Lower lobe of right lung (tissue), 2 donors: Measurements from ENCODE around the gene CELA3B. TPM values are rescaled to one million over a fixed set of nuclear protein-coding genes. Genes with fewer than 3 reads are reported as not detected.
"Not testable (repeated sequence)": the region's sequence is repeated elsewhere in the genome, so short reads cannot be mapped to it uniquely, and the experiment has no call there.

Source experiments
- ATAC-seq, 2 donors: fragments of 200-7000 bp; cut with Tn5 transposase; one replicate each; pipeline ENCODE4 v1.9.1; 2020 to 2022; ENCODE audit warnings: mild to moderate bottlenecking in 2 of 2, moderate library complexity in 2 of 2
- DNase-seq: peaks from one replicate; pipeline ENCODE4 v3.0.0-alpha.2; 2020
- H3K27ac ChIP-seq: fragments of 200-600 bp; one replicate; pipeline ENCODE4 v1.8.0; 2022
- H3K27me3 ChIP-seq: fragments of 200-600 bp; one replicate; pipeline ENCODE4 v1.8.0; 2022; ENCODE audit warnings: low read depth
- H3K36me3 ChIP-seq: fragments of 200-600 bp; one replicate; pipeline ENCODE4 v1.8.0; 2022; ENCODE audit warnings: mild to moderate bottlenecking
- H3K4me1 ChIP-seq: fragments of 200-600 bp; one replicate; pipeline ENCODE4 v1.8.0; 2022
- H3K4me3 ChIP-seq: fragments of 200-600 bp; one replicate; pipeline ENCODE4 v1.8.0; 2022; ENCODE audit warnings: mild to moderate bottlenecking
- H3K9me3 ChIP-seq: fragments of 200-600 bp; one replicate; pipeline ENCODE4 v1.8.0; 2022
- intact Hi-C: fragments of 100-400 bp; cut with DNase I; formaldehyde crosslinking; loops from one replicate; pipeline ENCODE4 v1.11.0; 2022
- total RNA-seq: library from RNA; stranded (reverse); fragmentation: NEBNext Ultra II Directional; extraction: Animal tissue kit (Norgen Biotek cat#: 25700); gene quantifications from one replicate; pipeline ENCODE4 v1.2.1, GENCODE V29; 2021
- donor health status: DM: no; HTN: yes; CAD: no; lungs with severe emphysema.

CELA3B gene
- total RNA-seq, 1 donor from 2014 or later, result not detected

GRCh38 chr1:21974699-21975098, 2.1 kb upstream of the CELA3B start:
- H3K4me1 ChIP-seq, H3K4me3 ChIP-seq, intact Hi-C loops, H3K9me3 ChIP-seq, DNase-seq, H3K36me3 ChIP-seq, H3K27me3 ChIP-seq, H3K27ac ChIP-seq: not testable (repeated sequence)
- peak; percentile 88 to 91 for ATAC-seq

- H3K36me3 ChIP-seq, H3K4me3 ChIP-seq, ATAC-seq, H3K27ac ChIP-seq, DNase-seq, H3K9me3 ChIP-seq, H3K4me1 ChIP-seq, H3K27me3 ChIP-seq, intact Hi-C loops: not testable (repeated sequence)
Measured at GRCh38 chr1:21975296-21975695, 1.5 kb upstream of the CELA3B start.

- H3K36me3 ChIP-seq, intact Hi-C loops, ATAC-seq: not testable (repeated sequence)
Measured at GRCh38 chr1:21978209-21978608, 1.4 kb downstream of the CELA3B start.

GRCh38 chr1:21980515-21981220, 3.8 kb downstream of the CELA3B start:
- H3K9me3 ChIP-seq, H3K27me3 ChIP-seq, intact Hi-C loops, H3K4me3 ChIP-seq, H3K4me1 ChIP-seq, DNase-seq, H3K36me3 ChIP-seq, H3K27ac ChIP-seq: not testable (repeated sequence)
- ATAC-seq, result peak; percentile 52 to 63

More at GRCh38 chr1:21978209-21978608, 1.4 kb downstream of the CELA3B start:
- H3K9me3 ChIP-seq, H3K4me1 ChIP-seq, H3K27me3 ChIP-seq, H3K4me3 ChIP-seq, H3K27ac ChIP-seq, DNase-seq: not testable (repeated sequence)

- H3K9me3 ChIP-seq, ATAC-seq, intact Hi-C loops, H3K27me3 ChIP-seq, DNase-seq, H3K4me3 ChIP-seq, H3K4me1 ChIP-seq, H3K27ac ChIP-seq, H3K36me3 ChIP-seq: not testable (repeated sequence)
Measured at GRCh38 chr1:21981253-21981652, 4.4 kb downstream of the CELA3B start.

- H3K9me3 ChIP-seq, DNase-seq, ATAC-seq, H3K36me3 ChIP-seq, intact Hi-C loops, H3K27ac ChIP-seq, H3K4me3 ChIP-seq, H3K27me3 ChIP-seq, H3K4me1 ChIP-seq: not testable (repeated sequence)
Measured at GRCh38 chr1:21982122-21982521, 5.3 kb downstream of the CELA3B start.

- H3K27me3 ChIP-seq, H3K4me1 ChIP-seq, H3K4me3 ChIP-seq, ATAC-seq, H3K27ac ChIP-seq, H3K9me3 ChIP-seq, intact Hi-C loops, DNase-seq, H3K36me3 ChIP-seq: not testable (repeated sequence)
Measured at GRCh38 chr1:21983539-21983938, 6.7 kb downstream of the CELA3B start.

GRCh38 chr1:21985893-21986292, 9.1 kb downstream of the CELA3B start:
- DNase-seq, H3K4me3 ChIP-seq, H3K4me1 ChIP-seq, intact Hi-C loops, ATAC-seq, H3K27me3 ChIP-seq, H3K27ac ChIP-seq, H3K9me3 ChIP-seq, H3K36me3 ChIP-seq: not testable (repeated sequence)

- intact Hi-C loops, DNase-seq, ATAC-seq, H3K4me1 ChIP-seq, H3K36me3 ChIP-seq, H3K4me3 ChIP-seq, H3K27ac ChIP-seq, H3K9me3 ChIP-seq, H3K27me3 ChIP-seq: not testable (repeated sequence)
Measured at GRCh38 chr1:21986386-21986785, 9.6 kb downstream of the CELA3B start.

- H3K36me3 ChIP-seq, H3K9me3 ChIP-seq, ATAC-seq, intact Hi-C loops, H3K4me1 ChIP-seq, H3K4me3 ChIP-seq, H3K27me3 ChIP-seq, H3K27ac ChIP-seq, DNase-seq: not testable (repeated sequence)
Measured at GRCh38 chr1:21989672-21990393, 13.0 kb downstream of the CELA3B start.

GRCh38 chr1:21992186-21992585, 15.4 kb downstream of the CELA3B start:
- H3K27ac ChIP-seq, H3K4me1 ChIP-seq, H3K4me3 ChIP-seq, intact Hi-C loops, H3K27me3 ChIP-seq, DNase-seq, ATAC-seq, H3K9me3 ChIP-seq, H3K36me3 ChIP-seq: not testable (repeated sequence)

GRCh38 chr1:21994716-21995115, 17.9 kb downstream of the CELA3B start:
- H3K27me3 ChIP-seq, intact Hi-C loops, H3K36me3 ChIP-seq, H3K27ac ChIP-seq, H3K9me3 ChIP-seq, ATAC-seq, H3K4me1 ChIP-seq, H3K4me3 ChIP-seq, DNase-seq: not testable (repeated sequence)

- DNase-seq, H3K27me3 ChIP-seq, intact Hi-C loops, H3K4me3 ChIP-seq, H3K9me3 ChIP-seq, ATAC-seq, H3K36me3 ChIP-seq, H3K27ac ChIP-seq, H3K4me1 ChIP-seq: not testable (repeated sequence)
Measured at GRCh38 chr1:21996663-21996970, 19.8 kb downstream of the CELA3B start.

- H3K27me3 ChIP-seq, H3K36me3 ChIP-seq, H3K27ac ChIP-seq, DNase-seq, H3K4me3 ChIP-seq, intact Hi-C loops, ATAC-seq, H3K9me3 ChIP-seq, H3K4me1 ChIP-seq: not testable (repeated sequence)
Measured at GRCh38 chr1:21997891-21998623, 21.2 kb downstream of the CELA3B start.
